GM12891 (cell line): ENCODE measurements around the gene LUC7L3.

Source experiments
- DNase-seq: peaks from one replicate; pipeline ENCODE4 v3.0.0; 2011; ENCODE audit warnings: low spot score; ENCODE audit not compliant: insufficient read length
- FAIRE-seq: peaks from 2 replicates; lab custom pipeline; 2011; peaks lifted over from hg19 to GRCh38; lab: Jason Lieb, UNC
- PAX5 ChIP-seq: IDR thresholded peaks from 2 replicates; pipeline ENCODE4 v1.6.1; 2011; ENCODE audit warnings: low read length, moderate library complexity, mild to moderate bottlenecking; ENCODE audit not compliant: insufficient read depth, severe bottlenecking
- POLR2A ChIP-seq: IDR thresholded peaks from 2 replicates; pipeline ENCODE4 v1.6.1; 2011; ENCODE audit warnings: low read depth, low read length, control low read depth
- POLR2AphosphoS5 ChIP-seq: IDR thresholded peaks from 2 replicates; pipeline ENCODE4 v1.6.1; 2011; ENCODE audit warnings: low read depth, low read length, control low read depth
- POU2F2 ChIP-seq: IDR thresholded peaks from 2 replicates; pipeline ENCODE4 v1.6.1; 2011; ENCODE audit warnings: low read depth, mild to moderate bottlenecking, control low read depth, low read length, moderate library complexity
- SPI1 ChIP-seq: IDR thresholded peaks from 2 replicates; pipeline ENCODE4 v1.6.1; 2011; ENCODE audit warnings: low read depth, low read length, control low read depth
- TAF1 ChIP-seq: IDR thresholded peaks from 2 replicates; pipeline ENCODE4 v1.6.1; 2011; ENCODE audit warnings: low read depth, low read length, control low read depth

LUC7L3 gene

DNA sequence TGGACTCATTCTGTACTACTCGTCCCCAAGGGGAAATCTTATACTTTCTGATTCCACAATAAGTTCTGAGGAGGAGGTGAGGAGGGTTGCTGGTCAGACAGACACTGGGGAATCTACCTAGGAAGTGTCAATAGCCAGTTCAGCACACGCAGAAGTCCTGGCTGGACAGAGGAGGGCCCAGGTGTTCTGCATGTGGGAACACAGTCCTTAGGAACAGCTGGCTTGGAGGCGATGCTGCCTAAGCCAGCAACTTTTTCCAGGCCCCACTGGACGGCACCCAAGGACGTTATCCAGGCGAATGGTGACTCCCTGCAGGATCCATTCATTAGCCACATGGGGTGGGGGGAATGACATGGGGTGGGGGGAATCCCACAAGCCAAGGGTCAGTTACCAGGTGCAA, 86.1 kb downstream of the LUC7L3 start:
- FAIRE-seq = no peak
- DNase-seq = no peak
- no peak for TF ChIP-seq POLR2AphosphoS5
- no peak for TF ChIP-seq SPI1
- no peak for TF ChIP-seq TAF1
- no peak for TF ChIP-seq POU2F2
- TF ChIP-seq POLR2A = no peak
- no peak for TF ChIP-seq PAX5
